HT-29 (cell line): ENCODE measurements around the gene IL1RN. TPM values are rescaled to one million over a fixed set of nuclear protein-coding genes. Genes with fewer than 3 reads are reported as not detected.
A peak's percentile ranks its signal among the peaks of the same experiment; 100 is the strongest.

Source experiments
- DNase-seq: peaks from one replicate; pipeline ENCODE4 v3.0.0-alpha.2; 2015; ENCODE audit warnings: low spot score
- total RNA-seq: library from RNA; depleted of rRNA; stranded (reverse); fragments of >200 nt; shearing (Covaris generic); gene quantifications from 2 replicates; pipeline ENCODE4 v1.2.3, GENCODE V29; 2014

Gene IL1RN
- total RNA-seq, 1 experiment from 2014 or later = 12.0 TPM

DNA sequence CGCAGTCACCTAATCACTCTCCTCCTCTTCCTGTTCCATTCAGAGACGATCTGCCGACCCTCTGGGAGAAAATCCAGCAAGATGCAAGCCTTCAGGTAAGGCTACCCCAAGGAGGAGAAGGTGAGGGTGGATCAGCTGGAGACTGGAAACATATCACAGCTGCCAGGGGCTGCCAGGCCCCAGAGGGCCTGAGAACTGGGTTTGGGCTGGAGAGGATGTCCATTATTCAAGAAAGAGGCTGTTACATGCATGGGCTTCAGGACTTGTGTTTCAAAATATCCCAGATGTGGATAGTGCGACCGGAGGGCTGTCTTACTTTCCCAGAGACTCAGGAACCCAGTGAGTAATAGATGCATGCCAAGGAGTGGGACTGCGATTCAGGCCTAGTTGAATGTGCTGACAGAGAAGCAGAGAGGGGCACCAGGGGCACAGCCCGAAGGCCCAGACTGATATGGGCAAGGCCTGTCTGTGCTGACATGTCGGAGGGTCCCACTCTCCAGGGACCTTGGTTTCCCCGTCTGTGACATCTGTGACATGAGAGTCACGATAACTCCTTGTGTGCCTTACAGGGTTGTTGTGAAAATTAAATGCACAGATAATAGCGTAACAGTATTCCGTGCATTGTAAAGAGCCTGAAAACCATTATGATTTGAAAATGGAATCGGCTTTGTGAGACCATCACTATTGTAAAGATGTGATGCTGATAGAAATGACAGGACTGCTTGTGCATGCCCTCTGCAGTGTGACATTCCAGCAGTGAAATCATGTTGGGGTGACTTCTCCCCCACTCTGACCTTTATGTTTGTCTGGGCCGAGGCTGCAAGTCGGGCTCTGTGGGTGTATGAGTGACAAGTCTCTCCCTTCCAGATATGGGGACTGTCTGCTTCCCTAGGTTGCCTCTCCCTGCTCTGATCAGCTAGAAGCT, 510 bp downstream of the IL1RN start:
- no peak for DNase-seq

DNA sequence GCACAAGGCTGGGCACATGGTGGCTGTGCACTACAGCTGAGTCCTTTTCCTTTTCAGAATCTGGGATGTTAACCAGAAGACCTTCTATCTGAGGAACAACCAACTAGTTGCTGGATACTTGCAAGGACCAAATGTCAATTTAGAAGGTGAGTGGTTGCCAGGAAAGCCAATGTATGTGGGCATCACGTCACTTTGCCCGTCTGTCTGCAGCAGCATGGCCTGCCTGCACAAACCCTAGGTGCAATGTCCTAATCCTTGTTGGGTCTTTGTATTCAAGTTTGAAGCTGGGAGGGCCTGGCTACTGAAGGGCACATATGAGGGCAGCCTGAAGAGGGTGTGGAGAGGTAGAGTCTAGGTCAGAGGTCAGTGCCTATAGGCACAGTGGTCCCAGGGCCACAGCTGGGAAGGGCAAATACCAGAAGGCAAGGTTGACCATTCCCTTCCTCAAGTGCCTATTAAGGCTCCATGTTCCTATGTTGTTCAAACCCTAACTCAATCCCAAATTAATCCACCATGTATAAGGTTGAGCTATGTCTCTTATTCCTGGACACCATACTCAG, 2.2 kb downstream of the IL1RN start:
- no peak for DNase-seq

DNA sequence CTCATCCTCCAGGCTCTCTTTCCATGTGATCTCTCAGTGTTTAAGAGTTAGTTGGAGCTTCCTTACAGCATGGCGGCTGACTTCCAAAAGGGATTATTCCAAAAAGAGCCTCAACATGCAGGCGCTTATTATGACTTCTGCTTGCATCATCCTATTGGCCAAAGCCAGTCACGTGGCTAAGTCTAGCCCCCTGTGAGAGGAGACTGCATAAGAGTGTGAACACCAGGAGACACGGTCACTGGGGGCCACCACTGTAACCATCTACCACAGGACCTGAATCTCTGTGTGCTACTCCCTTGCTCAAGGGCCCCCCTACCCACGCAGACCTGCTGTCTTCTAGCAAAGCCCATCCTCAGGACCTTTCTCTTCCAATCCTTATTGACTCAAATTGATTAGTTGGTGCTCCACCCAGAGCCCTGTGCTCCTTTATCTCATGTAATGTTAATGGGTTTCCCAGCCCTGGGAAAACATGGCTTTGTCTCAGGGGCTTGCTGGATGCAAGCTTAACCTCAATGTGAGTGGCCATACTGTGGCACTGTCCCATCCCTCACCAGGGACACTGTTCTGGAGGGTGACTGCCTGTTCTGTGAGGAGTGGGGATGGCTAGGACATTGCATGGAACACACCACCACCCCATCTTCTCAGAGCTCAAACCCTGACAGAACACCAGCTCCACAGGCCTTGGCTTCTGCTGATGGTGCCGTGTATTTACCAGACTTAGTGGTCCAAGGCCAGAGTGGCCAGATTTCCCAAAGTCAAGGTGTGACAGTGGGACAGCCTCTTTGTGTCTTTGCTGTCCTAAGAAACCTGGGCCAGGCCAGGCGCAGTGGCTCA, 4.2 kb downstream of the IL1RN start:
- no peak for DNase-seq

GRCh38 chr2:113132414-113133021, 5.1 kb downstream of the IL1RN start:
- DNase-seq = no peak

DNA sequence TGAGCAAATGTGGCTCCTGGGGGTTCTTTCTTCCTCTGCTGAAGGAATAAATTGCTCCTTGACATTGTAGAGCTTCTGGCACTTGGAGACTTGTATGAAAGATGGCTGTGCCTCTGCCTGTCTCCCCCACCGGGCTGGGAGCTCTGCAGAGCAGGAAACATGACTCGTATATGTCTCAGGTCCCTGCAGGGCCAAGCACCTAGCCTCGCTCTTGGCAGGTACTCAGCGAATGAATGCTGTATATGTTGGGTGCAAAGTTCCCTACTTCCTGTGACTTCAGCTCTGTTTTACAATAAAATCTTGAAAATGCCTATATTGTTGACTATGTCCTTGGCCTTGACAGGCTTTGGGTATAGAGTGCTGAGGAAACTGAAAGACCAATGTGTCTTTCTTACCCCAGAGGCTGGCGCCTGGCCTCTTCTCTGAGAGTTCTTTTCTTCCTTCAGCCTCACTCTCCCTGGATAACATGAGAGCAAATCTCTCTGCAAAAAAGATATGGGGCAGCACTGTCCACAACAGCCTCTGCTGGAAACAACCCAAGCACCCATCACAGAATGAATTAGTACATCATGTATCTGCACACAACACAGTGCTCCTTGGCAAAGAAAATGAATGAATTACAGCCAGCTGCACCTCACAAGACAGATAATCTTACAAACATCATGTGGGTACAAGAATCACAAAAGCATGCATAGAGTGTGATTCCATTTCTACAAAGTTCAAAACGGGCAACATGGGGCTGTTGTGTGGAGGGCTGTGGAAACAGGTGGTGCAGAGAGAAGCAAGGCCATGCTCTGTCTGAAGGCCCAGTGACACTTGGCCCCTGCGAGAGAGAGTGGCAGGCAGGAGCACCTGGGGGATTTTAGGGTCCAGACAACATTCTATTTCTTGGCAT, 6.6 kb downstream of the IL1RN start:
- DNase-seq = no peak

GRCh38 chr2:113134717-113135116, 7.3 kb downstream of the IL1RN start:
- DNase-seq = no peak

DNA sequence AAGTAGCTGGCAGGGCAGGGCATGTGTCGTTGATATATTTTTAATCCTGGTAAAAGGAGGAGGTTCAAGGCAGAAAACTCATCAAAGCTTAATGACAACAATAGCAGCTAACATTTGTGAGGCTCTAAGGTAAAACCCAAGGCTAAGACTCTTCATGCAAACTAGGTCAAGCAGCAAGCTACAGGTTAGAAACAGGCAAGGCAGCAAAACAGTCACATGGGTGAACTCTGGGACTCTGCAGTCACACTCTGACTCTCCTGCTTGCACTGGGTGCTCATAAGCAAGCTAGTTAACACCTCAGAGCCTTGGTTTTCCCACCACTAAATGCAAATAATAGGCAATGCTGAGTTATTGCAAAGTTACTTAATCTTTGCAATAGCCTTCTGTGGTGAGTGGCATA, 7.9 kb downstream of the IL1RN start:
- DNase-seq = no peak

DNA sequence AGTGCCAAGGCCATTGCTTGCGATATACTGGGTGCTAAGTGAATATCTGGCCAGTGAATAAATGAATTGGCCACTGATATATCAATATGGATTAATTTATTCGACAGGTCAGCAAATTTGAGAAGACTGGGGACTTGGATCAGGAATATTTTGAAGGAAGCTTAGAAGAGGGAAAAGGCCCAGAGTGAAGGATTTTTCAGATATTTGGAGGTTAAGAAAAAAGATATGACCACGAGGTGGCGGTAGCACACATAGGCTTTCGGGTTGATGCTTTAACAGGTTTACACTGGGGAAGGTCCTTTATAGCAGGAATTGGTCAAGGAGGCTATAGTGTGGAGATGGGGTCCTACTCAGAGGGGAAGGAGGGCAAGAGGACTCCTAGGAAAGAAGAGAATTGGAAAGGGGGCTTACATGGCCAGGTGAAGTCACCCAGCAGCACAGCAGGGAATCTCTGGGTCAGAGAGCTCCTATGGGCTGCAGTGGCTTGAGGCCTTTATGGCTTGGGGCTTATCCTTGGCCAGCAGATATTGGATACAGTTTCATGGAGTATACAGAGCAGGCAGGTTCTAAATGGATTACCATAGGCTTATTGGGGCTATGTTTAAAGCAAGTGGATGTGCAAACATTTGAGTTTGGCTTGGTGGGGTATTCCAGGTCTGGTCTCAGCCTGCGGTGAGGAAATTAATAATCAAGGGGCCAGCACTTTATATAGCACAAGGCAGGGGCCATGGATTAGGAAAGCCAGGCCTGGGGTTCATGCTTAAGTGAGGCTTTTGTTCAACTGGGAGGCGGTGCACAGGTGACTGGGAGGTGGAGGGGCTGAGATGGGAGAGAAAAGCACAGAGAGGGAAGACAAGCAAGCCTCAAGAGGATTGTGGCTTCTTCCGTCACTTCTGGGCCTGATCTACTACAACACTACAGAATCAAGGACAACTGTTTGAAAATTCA, 9.7 kb downstream of the IL1RN start:
- peak; percentile 81 for DNase-seq

DNA sequence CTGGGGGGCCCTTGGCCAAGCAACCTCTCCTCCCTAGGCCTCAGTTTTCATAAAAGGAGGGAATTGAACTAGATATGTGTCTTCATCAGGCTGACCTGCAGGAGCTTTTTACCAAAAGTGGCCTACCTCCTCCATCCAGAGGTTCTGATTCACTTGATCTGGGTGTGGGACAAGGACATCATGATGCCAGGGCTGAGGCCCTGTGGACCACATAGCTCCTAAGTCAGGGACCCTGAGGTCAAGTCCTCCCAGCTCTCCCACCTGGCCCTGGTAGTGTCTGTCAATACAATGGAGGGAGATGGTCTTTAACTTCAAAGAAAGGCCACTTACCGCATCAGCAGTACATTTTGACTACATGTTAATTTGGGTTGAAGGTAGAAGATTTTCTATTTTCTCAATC, 10.4 kb downstream of the IL1RN start:
- DNase-seq = no peak

DNA sequence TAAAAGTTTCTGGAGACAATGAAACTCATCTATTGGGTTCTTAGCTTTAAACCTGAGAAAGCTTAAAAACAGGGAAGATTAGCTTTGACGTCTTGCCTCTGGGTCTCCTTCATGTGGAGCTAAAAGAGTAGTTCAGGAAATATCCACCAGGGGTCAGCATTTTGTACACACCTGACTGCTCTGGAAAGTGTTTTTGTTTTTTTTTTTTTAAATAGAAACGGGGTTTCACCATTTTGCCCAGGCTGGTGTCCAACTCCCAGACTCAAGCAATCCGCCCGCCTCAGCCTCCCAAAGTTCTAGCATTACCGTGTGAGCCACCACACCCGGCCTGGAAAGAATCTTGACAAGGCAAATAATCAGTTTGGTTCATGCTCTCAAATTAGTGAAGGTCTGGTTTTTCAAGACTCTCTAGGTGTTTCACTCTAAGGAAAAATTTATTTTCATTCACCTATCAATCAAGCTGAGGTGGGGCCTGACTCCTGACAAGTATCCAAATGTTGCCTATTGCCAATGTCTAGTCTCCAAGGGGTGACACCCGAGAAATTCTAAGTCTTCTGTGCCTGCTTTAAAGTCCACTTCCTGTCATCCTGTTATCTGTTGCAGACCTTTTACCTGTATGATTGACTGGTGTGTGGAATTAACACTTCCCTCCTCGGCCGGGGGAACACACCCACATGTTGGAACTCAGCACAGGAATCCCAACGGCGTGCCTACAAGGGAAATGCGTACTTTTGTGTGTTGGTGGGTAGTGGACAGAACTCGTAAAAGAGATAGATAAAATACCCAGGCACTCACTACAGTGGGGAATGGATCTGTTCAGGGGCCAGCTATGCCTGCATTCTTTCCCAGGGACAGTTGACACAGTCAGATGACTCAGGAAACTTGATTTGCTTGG, 11.3 kb downstream of the IL1RN start:
- DNase-seq = peak; percentile 93

- DNase-seq = no peak
Measured at GRCh38 chr2:113141451-113141850, 14.1 kb downstream of the IL1RN start.

GRCh38 chr2:113142290-113142689, 14.9 kb downstream of the IL1RN start:
- DNase-seq = no peak

DNA sequence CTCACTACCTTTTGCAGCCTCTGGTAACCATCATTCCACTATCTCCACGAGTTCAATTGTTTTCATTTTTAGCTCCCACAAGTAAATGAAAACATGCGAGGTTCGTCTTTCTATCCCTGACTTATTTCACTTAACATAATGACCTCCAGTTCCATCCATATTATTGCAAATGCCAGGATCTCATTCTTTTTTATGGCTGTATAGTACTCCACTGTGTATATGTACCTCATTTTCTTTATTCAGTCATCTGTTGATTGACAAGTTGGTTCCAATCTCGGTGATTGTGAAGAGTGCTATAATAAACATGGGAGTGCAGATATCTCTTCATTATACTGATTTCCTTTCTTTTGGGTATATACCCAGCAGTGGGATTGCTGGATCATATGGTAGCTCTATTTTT, 16.9 kb downstream of the IL1RN start:
- DNase-seq = no peak

- DNase-seq = no peak
Measured at GRCh38 chr2:113148606-113149552, 21.5 kb downstream of the IL1RN start.

- DNase-seq = no peak
Measured at GRCh38 chr2:113149553-113150257, 22.3 kb downstream of the IL1RN start.

DNA sequence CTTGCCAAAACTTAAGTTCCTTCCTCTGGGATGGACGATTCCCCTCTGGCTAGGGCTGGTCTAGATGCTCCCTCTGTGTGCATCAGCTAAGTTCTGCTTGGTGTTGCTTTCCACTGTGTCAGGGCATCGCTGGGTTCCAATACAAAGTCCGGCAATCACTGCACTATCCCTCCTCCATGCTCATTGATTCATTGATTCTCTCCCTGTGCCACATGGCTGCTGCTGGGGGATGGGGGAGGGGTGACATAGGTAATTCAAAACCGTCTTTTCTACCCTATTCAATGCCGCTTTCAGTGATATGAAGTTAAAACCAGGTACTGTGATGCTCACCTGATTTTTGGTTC, 22.8 kb downstream of the IL1RN start:
- DNase-seq = no peak

DNA sequence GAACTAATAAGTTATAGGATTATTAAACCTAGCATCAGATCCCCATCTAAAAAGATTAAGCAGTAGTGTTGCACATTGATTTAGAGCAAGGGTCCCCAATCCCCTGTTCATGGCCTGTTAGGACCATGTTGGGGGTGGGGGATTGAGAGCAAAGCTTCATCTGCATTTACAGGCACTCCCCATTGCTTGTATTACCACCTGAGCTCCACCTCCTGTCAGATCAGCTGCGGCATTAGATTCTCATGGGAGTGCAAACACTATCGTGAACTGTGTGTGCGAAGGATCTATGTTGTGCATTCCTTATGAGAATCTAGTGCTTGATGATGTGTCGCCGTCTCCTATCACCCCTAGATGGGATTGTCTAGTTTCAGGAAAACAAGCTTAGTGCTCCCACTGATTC, 27.9 kb downstream of the IL1RN start:
- no peak for DNase-seq
